NOMO-1 treated with DMSO at 0.1 percent for 48 hours (cell line): Measurements from ENCODE around the gene LRMDA.

Source experiments
- DNase-seq: peaks from one replicate; lab custom pipeline; 2025; ENCODE audit not compliant: unreplicated experiment; lab: John Stamatoyannopoulos, UW

Gene LRMDA

GRCh38 chr10:75418712-75419111 lies 12.7 kb upstream of the LRMDA start:
- no peak for DNase-seq

GRCh38 chr10:75422913-75423312 lies 8.5 kb upstream of the LRMDA start:
- no peak for DNase-seq

- DNase-seq: no peak
These were observed 6.9 kb upstream of the LRMDA start for GRCh38 chr10:75424571-75424970.

- no peak for DNase-seq
These were observed 5.9 kb upstream of the LRMDA start for GRCh38 chr10:75425291-75426079.

- no peak for DNase-seq
These were observed 4.5 kb upstream of the LRMDA start for GRCh38 chr10:75426880-75427279.

- DNase-seq: no peak
These were observed 3.5 kb upstream of the LRMDA start for GRCh38 chr10:75427951-75428350.

- DNase-seq: peak; percentile 73
These were observed 2.8 kb upstream of the LRMDA start for GRCh38 chr10:75428434-75429158.

GRCh38 chr10:75429159-75429827 lies 2.1 kb upstream of the LRMDA start:
- peak; percentile 16 for DNase-seq

GRCh38 chr10:75430000-75430763 lies 1.2 kb upstream of the LRMDA start:
- DNase-seq: peak; percentile 85

- DNase-seq: peak; percentile 8
These were observed 752 bp downstream of the LRMDA start for GRCh38 chr10:75432176-75432575.

GRCh38 chr10:75432763-75433162 lies 1.3 kb downstream of the LRMDA start:
- no peak for DNase-seq

- DNase-seq: no peak
These were observed 1.8 kb downstream of the LRMDA start for GRCh38 chr10:75433216-75433615.

GRCh38 chr10:75434291-75434690 lies 2.9 kb downstream of the LRMDA start:
- DNase-seq: peak; percentile 51

- DNase-seq: no peak
These were observed 3.9 kb downstream of the LRMDA start for GRCh38 chr10:75435291-75435690.

- no peak for DNase-seq
These were observed 5.5 kb downstream of the LRMDA start for GRCh38 chr10:75436896-75437295.

- no peak for DNase-seq
These were observed 6.3 kb downstream of the LRMDA start for GRCh38 chr10:75437693-75438092.

GRCh38 chr10:75438275-75438674 lies 6.9 kb downstream of the LRMDA start:
- DNase-seq: no peak

GRCh38 chr10:75439811-75440210 lies 8.4 kb downstream of the LRMDA start:
- DNase-seq: no peak

- DNase-seq: no peak
These were observed 8.9 kb downstream of the LRMDA start for GRCh38 chr10:75440271-75440793.

- no peak for DNase-seq
These were observed 9.8 kb downstream of the LRMDA start for GRCh38 chr10:75441196-75441595.

GRCh38 chr10:75441682-75442081 lies 10.3 kb downstream of the LRMDA start:
- DNase-seq: no peak
